Measurements from ENCODE around the gene MAOA. TPM values are rescaled to one million over a fixed set of nuclear protein-coding genes. Genes with fewer than 3 reads are reported as not detected.

The MAOA gene
- total and polyA plus RNA-seq, 2 donors (not counting 3 experiments of a cell fraction or from before 2014, with no cell fraction given) = 12.6 to 23.5 TPM

GRCh38 chrX:43744284-43744683 lies 88.2 kb downstream of the MAOA start:
- DNase-seq (ENCODE audit: low read depth, low spot score) (peak; percentile 18), FAIRE-seq (no peak)
- H3K79me2 ChIP-seq (ENCODE audit: control insufficient read depth, insufficient read depth, low read length) = no peaks in the 10 kb centered on the region
- no peak overlapping the region for H3K4me2 ChIP-seq (ENCODE audit: insufficient read depth, low read length)
- H3K27ac ChIP-seq (ENCODE audit: insufficient read depth, low read depth, low read length) = no peak overlapping the region
- ChIA-PET CTCF (no interaction called here), POLR2A (no interaction called here)
- H3K4me3 ChIP-seq (replicated peaks in 1 of 3; ENCODE audit: insufficient read depth in 1 of 3, low read depth in 1 of 3, low read length in 3 of 3) = no peak overlapping the region
- dilution Hi-C loops (cut with MboI; ENCODE audit: extremely low pct_ligation_motif_present, low sequenced_read_pairs) = no loop called here
- no peak for TF ChIP-seq GATA2 (IDR thresholded peaks at IDR 0.05; ENCODE audit: insufficient read depth, insufficient read length, low read depth, low read length)
- no peak for TF ChIP-seq JUN (IDR thresholded peaks at IDR 0.05; ENCODE audit: borderline replicate concordance, insufficient read depth, insufficient read length, low read depth)
- no peak for TF ChIP-seq POLR2AphosphoS5 (IDR thresholded peaks at IDR 0.05; ENCODE audit: insufficient read depth, low read depth, low read length)
- no peak for TF ChIP-seq FOS (IDR thresholded peaks at IDR 0.05; ENCODE audit: borderline replicate concordance, insufficient read depth, low read length)
- TF ChIP-seq EZH2 (IDR thresholded peaks at IDR 0.05; ENCODE audit: borderline replicate concordance, low read depth, low read length, severe bottlenecking) = no peak
- no peak for TF ChIP-seq MYC (IDR thresholded peaks at IDR 0.05; ENCODE audit: low read depth, low read length)
- TF ChIP-seq POLR2A (IDR thresholded peaks at IDR 0.05; ENCODE audit: low read depth, low read length) = no peak
- no peaks in the 10 kb centered on the region for H3K9me1 ChIP-seq (replicated peaks; ENCODE audit: control insufficient read depth, extremely low read depth, insufficient read depth, low read length)
- H3K9me3 ChIP-seq (replicated peaks; ENCODE audit: control insufficient read depth, insufficient read depth, low read length) = no peaks in the 10 kb centered on the region
- H3K36me3 ChIP-seq (ENCODE audit: control insufficient read depth in 2 of 2, extremely low read depth in 1 of 2, insufficient read depth in 2 of 2, low read length in 2 of 2) = peaks cover 0 to 2% of the 10 kb centered on the region in 2 experiments
- no TSS peak for BruUV-seq (replicated peaks)
- H3K4me1 ChIP-seq (ENCODE audit: control insufficient read depth, extremely low read depth, insufficient read depth, low read length) = no peaks in the 10 kb centered on the region
- intact Hi-C loops (cut with micrococcal nuclease) = no loop called here
- H4K20me1 ChIP-seq (replicated peaks; ENCODE audit: control insufficient read depth, extremely low read depth, insufficient read depth, low read length) = no peaks in the 10 kb centered on the region
- no peak overlapping the region for H3K9ac ChIP-seq (replicated peaks; ENCODE audit: extremely low read depth, insufficient read depth, low read length)
- no peak overlapping the region for H2AFZ ChIP-seq (ENCODE audit: low read depth, low read length)
- H3K27me3 ChIP-seq (ENCODE audit: control insufficient read depth in 2 of 2, insufficient read depth in 2 of 2, low read length in 2 of 2) = no peaks in the 10 kb centered on the region

GRCh38 chrX:43745938-43746721 lies 90.0 kb downstream of the MAOA start:
- CTCF ChIA-PET = no interaction called here
- no peaks in the 10 kb centered on the region for H3K4me1 ChIP-seq (ENCODE audit: control insufficient read depth, extremely low read depth, insufficient read depth, low read length)
- POLR2A ChIA-PET = no interaction called here
- dilution Hi-C loops (cut with MboI; ENCODE audit: extremely low pct_ligation_motif_present, low sequenced_read_pairs) = no loop called here
- H3K36me3 ChIP-seq (ENCODE audit: control insufficient read depth in 2 of 2, extremely low read depth in 1 of 2, insufficient read depth in 2 of 2, low read length in 2 of 2) = no peaks in the 10 kb centered on the region
- no peak overlapping the region for H3K4me2 ChIP-seq (ENCODE audit: insufficient read depth, low read length)
- DNase-seq (ENCODE audit: low read depth, low spot score) (no peak), FAIRE-seq (no peak)
- no peaks in the 10 kb centered on the region for H3K79me2 ChIP-seq (ENCODE audit: control insufficient read depth, insufficient read depth, low read length)
- no peak overlapping the region for H3K4me3 ChIP-seq (replicated peaks in 1 of 3; ENCODE audit: insufficient read depth in 1 of 3, low read depth in 1 of 3, low read length in 3 of 3)
- no peak overlapping the region for H2AFZ ChIP-seq (ENCODE audit: low read depth, low read length)
- no peaks in the 10 kb centered on the region for H3K9me1 ChIP-seq (replicated peaks; ENCODE audit: control insufficient read depth, extremely low read depth, insufficient read depth, low read length)
- TF ChIP-seq POLR2A (IDR thresholded peaks at IDR 0.05; ENCODE audit: low read depth, low read length) = no peak
- no peak for TF ChIP-seq POLR2AphosphoS5 (IDR thresholded peaks at IDR 0.05; ENCODE audit: insufficient read depth, low read depth, low read length)
- no peak for TF ChIP-seq GATA2 (IDR thresholded peaks at IDR 0.05; ENCODE audit: insufficient read depth, insufficient read length, low read depth, low read length)
- TF ChIP-seq MAX (IDR thresholded peaks at IDR 0.05; ENCODE audit: insufficient read depth, insufficient read length) = no peak
- TF ChIP-seq, protein P1, sequence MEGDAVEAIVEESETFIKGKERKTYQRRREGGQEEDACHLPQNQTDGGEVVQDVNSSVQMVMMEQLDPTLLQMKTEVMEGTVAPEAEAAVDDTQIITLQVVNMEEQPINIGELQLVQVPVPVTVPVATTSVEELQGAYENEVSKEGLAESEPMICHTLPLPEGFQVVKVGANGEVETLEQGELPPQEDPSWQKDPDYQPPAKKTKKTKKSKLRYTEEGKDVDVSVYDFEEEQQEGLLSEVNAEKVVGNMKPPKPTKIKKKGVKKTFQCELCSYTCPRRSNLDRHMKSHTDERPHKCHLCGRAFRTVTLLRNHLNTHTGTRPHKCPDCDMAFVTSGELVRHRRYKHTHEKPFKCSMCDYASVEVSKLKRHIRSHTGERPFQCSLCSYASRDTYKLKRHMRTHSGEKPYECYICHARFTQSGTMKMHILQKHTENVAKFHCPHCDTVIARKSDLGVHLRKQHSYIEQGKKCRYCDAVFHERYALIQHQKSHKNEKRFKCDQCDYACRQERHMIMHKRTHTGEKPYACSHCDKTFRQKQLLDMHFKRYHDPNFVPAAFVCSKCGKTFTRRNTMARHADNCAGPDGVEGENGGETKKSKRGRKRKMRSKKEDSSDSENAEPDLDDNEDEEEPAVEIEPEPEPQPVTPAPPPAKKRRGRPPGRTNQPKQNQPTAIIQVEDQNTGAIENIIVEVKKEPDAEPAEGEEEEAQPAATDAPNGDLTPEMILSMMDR (IDR thresholded peaks at IDR 0.05; ENCODE audit: extremely low read depth in 1 of 2, insufficient read depth in 1 of 2, low read depth in 1 of 2, low read length in 2 of 2) = no peak
- no peak for TF ChIP-seq EZH2 (IDR thresholded peaks at IDR 0.05; ENCODE audit: borderline replicate concordance, low read depth, low read length, severe bottlenecking)
- no peak for TF ChIP-seq FOS (IDR thresholded peaks at IDR 0.05; ENCODE audit: borderline replicate concordance, insufficient read depth, low read length)
- TF ChIP-seq MYC (IDR thresholded peaks at IDR 0.05; ENCODE audit: low read depth, low read length) = no peak
- TF ChIP-seq JUN (IDR thresholded peaks at IDR 0.05; ENCODE audit: borderline replicate concordance, insufficient read depth, insufficient read length, low read depth) = no peak
- H3K9ac ChIP-seq (replicated peaks; ENCODE audit: extremely low read depth, insufficient read depth, low read length) = no peak overlapping the region
- no TSS peak for BruUV-seq (replicated peaks)
- no peaks in the 10 kb centered on the region for H4K20me1 ChIP-seq (replicated peaks; ENCODE audit: control insufficient read depth, extremely low read depth, insufficient read depth, low read length)
- no peaks in the 10 kb centered on the region for H3K27me3 ChIP-seq (ENCODE audit: control insufficient read depth in 2 of 2, insufficient read depth in 2 of 2, low read length in 2 of 2)
- no peak overlapping the region for H3K27ac ChIP-seq (ENCODE audit: insufficient read depth, low read depth, low read length)
- H3K9me3 ChIP-seq (replicated peaks; ENCODE audit: control insufficient read depth, insufficient read depth, low read length) = no peaks in the 10 kb centered on the region
- intact Hi-C loops (cut with micrococcal nuclease) = no loop called here
